Activated naive CD4-positive, alpha-beta T cell treated with anti-CD3 and anti-CD28 coated beads, Interleukin-2, amount 50 U/mL, for 72 hours (primary cell): Measurements from ENCODE around the gene MAGI2. TPM values are rescaled to one million over a fixed set of nuclear protein-coding genes. Genes with fewer than 3 reads are reported as not detected.
"Not testable (repeated sequence)": the region's sequence is repeated elsewhere in the genome, so short reads cannot be mapped to it uniquely, and the experiment has no call there.

Experiments
- ATAC-seq, 2 donors: fragments of 150-1000 bp; cut with Tn5 transposase; 2 replicates each; pipeline ENCODE4 v1.10.0; 2021; ENCODE audit warnings: mild to moderate bottlenecking in 2 of 2, moderate library complexity in 2 of 2
- DNase-seq, 2 donors: peaks; one replicate each; pipeline ENCODE4 v3.0.0; 2021 to 2022; ENCODE audit warnings: low spot score in 2 of 2
- H3K27ac Mint-ChIP-seq, 2 donors: one replicate each; pipeline ENCODE4 v1.8.0; 2022; ENCODE audit warnings: mild to moderate bottlenecking in 2 of 2, mixed read lengths in 2 of 2
- H3K36me3 Mint-ChIP-seq, 2 donors: one replicate each; pipeline ENCODE4 v1.8.0; 2022; ENCODE audit warnings: mixed read lengths in 2 of 2
- H3K9me3 Mint-ChIP-seq, 2 donors: one replicate each; pipeline ENCODE4 v1.8.0; 2022; ENCODE audit warnings: mixed read lengths in 2 of 2
- total RNA-seq, 2 donors: library from RNA; stranded (reverse); gene quantifications; one replicate each; pipeline ENCODE4 v1.2.3, GENCODE V29; 2022

The MAGI2 gene
- total RNA-seq, 2 donors from 2014 or later, result 0.16 TPM; not detected in 1

GRCh38 chr7:79046061-79046460 is 407.4 kb downstream of the MAGI2 start:
- no peaks in the 10 kb centered on the region for H3K36me3 Mint-ChIP-seq
- ATAC-seq (no peak), DNase-seq (no peak)
- H3K9me3 Mint-ChIP-seq, result peaks cover 4 to 9% of the 10 kb centered on the region in 2 donors
- no peak overlapping the region for H3K27ac Mint-ChIP-seq

GRCh38 chr7:79037001-79037400 is 416.5 kb downstream of the MAGI2 start:
- DNase-seq (no peak), ATAC-seq (no peak)
- Mint-ChIP-seq H3K36me3 (no peaks in the 10 kb centered on the region), H3K27ac (no peak overlapping the region), H3K9me3 (peaks cover 4 to 8% of the 10 kb centered on the region in 2 donors)

- DNase-seq (no peak), ATAC-seq (no peak)
- Mint-ChIP-seq H3K9me3 (peaks cover 4 to 8% of the 10 kb centered on the region in 2 donors), H3K36me3 (no peaks in the 10 kb centered on the region), H3K27ac (no peak overlapping the region)
These were observed 417.1 kb downstream of the MAGI2 start for GRCh38 chr7:79036356-79036755.

- no peak for DNase-seq
- Mint-ChIP-seq H3K36me3 (no peaks in the 10 kb centered on the region), H3K27ac (no peak overlapping the region), H3K9me3 (peaks cover 4 to 8% of the 10 kb centered on the region in 2 donors)
- no peak for ATAC-seq
These were observed 417.6 kb downstream of the MAGI2 start for GRCh38 chr7:79035858-79036257.

GRCh38 chr7:79034730-79035129 is 418.7 kb downstream of the MAGI2 start:
- no peak for ATAC-seq
- no peak for DNase-seq
- Mint-ChIP-seq H3K36me3 (no peaks in the 10 kb centered on the region), H3K9me3 (peaks cover 4 to 14% of the 10 kb centered on the region in 2 donors), H3K27ac (no peak overlapping the region)

GRCh38 chr7:79019711-79020110 is 433.8 kb downstream of the MAGI2 start:
- Mint-ChIP-seq H3K9me3 (peaks cover 48 to 51% of the 10 kb centered on the region in 2 donors), H3K36me3 (peaks cover 10 to 20% of the 10 kb centered on the region in 2 donors)
- ATAC-seq, DNase-seq, H3K27ac Mint-ChIP-seq: not testable (repeated sequence)

GRCh38 chr7:79011921-79012320 is 441.5 kb downstream of the MAGI2 start:
- peak overlapping the region in 1 of 2 donors; percentile 11 for H3K27ac Mint-ChIP-seq
- DNase-seq, result no peak
- no peak for ATAC-seq
- H3K36me3 Mint-ChIP-seq, result peaks cover 0 to 1% of the 10 kb centered on the region in 2 donors
- peaks cover 13 to 18% of the 10 kb centered on the region in 2 donors for H3K9me3 Mint-ChIP-seq

- no peak for ATAC-seq
- Mint-ChIP-seq H3K36me3 (no peaks in the 10 kb centered on the region), H3K9me3 (peaks cover 7 to 8% of the 10 kb centered on the region in 2 donors), H3K27ac (no peak overlapping the region)
- no peak for DNase-seq
These were observed 443.8 kb downstream of the MAGI2 start for GRCh38 chr7:79009647-79010046.

GRCh38 chr7:79008786-79009185 is 444.7 kb downstream of the MAGI2 start:
- H3K36me3 Mint-ChIP-seq, result no peaks in the 10 kb centered on the region
- peaks cover 8 to 11% of the 10 kb centered on the region in 2 donors for H3K9me3 Mint-ChIP-seq
- ATAC-seq (no peak), DNase-seq (no peak)
- H3K27ac Mint-ChIP-seq, result no peak overlapping the region

GRCh38 chr7:78996013-78996412 is 457.5 kb downstream of the MAGI2 start:
- DNase-seq, result no peak
- peaks cover 7 to 13% of the 10 kb centered on the region in 2 donors for H3K9me3 Mint-ChIP-seq
- ATAC-seq, result no peak

GRCh38 chr7:78993341-78993740 is 460.1 kb downstream of the MAGI2 start:
- Mint-ChIP-seq H3K36me3 (peaks cover 0 to 5% of the 10 kb centered on the region in 2 donors), H3K27ac (no peak overlapping the region), H3K9me3 (peaks cover 7 to 17% of the 10 kb centered on the region in 2 donors)
- no peak for DNase-seq
- no peak for ATAC-seq

More at GRCh38 chr7:78996013-78996412, 457.5 kb downstream of the MAGI2 start:
- H3K27ac Mint-ChIP-seq, result no peak overlapping the region
- peaks cover 0 to 5% of the 10 kb centered on the region in 2 donors for H3K36me3 Mint-ChIP-seq

- DNase-seq (no peak), ATAC-seq (no peak)
- no peak overlapping the region for H3K27ac Mint-ChIP-seq
- peaks cover 11 to 14% of the 10 kb centered on the region in 2 donors for H3K9me3 Mint-ChIP-seq
- no peaks in the 10 kb centered on the region for H3K36me3 Mint-ChIP-seq
These were observed 468.0 kb downstream of the MAGI2 start for GRCh38 chr7:78985509-78985908.

GRCh38 chr7:78983483-78983882 is 470.0 kb downstream of the MAGI2 start:
- Mint-ChIP-seq H3K27ac (no peak overlapping the region), H3K9me3 (peaks cover 7 to 13% of the 10 kb centered on the region in 2 donors), H3K36me3 (no peaks in the 10 kb centered on the region)
- DNase-seq (no peak), ATAC-seq (no peak)

- no peak overlapping the region for H3K27ac Mint-ChIP-seq
- ATAC-seq (no peak), DNase-seq (no peak)
- peaks cover 13 to 25% of the 10 kb centered on the region in 2 donors for H3K9me3 Mint-ChIP-seq
- H3K36me3 Mint-ChIP-seq, result no peaks in the 10 kb centered on the region
These were observed 483.0 kb downstream of the MAGI2 start for GRCh38 chr7:78970440-78970916.

GRCh38 chr7:78968951-78969350 is 484.5 kb downstream of the MAGI2 start:
- DNase-seq (no peak), ATAC-seq (no peak)
- H3K36me3 Mint-ChIP-seq, result no peaks in the 10 kb centered on the region
- no peak overlapping the region for H3K27ac Mint-ChIP-seq
- peaks cover 12 to 20% of the 10 kb centered on the region in 2 donors for H3K9me3 Mint-ChIP-seq

GRCh38 chr7:78967561-78967960 is 485.9 kb downstream of the MAGI2 start:
- ATAC-seq, H3K27ac Mint-ChIP-seq, H3K36me3 Mint-ChIP-seq, DNase-seq: not testable (repeated sequence)
- H3K9me3 Mint-ChIP-seq, result peaks cover 11 to 16% of the 10 kb centered on the region in 2 donors

- ATAC-seq (no peak), DNase-seq (no peak)
- peaks cover 11 to 16% of the 10 kb centered on the region in 2 donors for H3K9me3 Mint-ChIP-seq
These were observed 486.4 kb downstream of the MAGI2 start for GRCh38 chr7:78967046-78967445.

GRCh38 chr7:78959477-78959876 is 494.0 kb downstream of the MAGI2 start:
- Mint-ChIP-seq H3K27ac (no peak overlapping the region), H3K9me3 (peaks cover 6 to 7% of the 10 kb centered on the region in 2 donors), H3K36me3 (no peaks in the 10 kb centered on the region)
- DNase-seq (no peak), ATAC-seq (no peak)

More at GRCh38 chr7:78967046-78967445, 486.4 kb downstream of the MAGI2 start:
- Mint-ChIP-seq H3K36me3 (no peaks in the 10 kb centered on the region), H3K27ac (no peak overlapping the region)
